GM12892 (cell line): ENCODE data around the gene MYO10.

Experiments
- POLR2A ChIP-seq: IDR thresholded peaks from 2 replicates; pipeline ENCODE4 v1.6.1; 2011; ENCODE audit warnings: low read depth, low read length, control low read depth
- POLR2AphosphoS5 ChIP-seq: IDR thresholded peaks from 2 replicates; pipeline ENCODE4 v1.6.1; 2011; ENCODE audit warnings: low read depth, low read length, control low read depth
- TAF1 ChIP-seq: IDR thresholded peaks from 2 replicates; pipeline ENCODE4 v1.6.1; 2011; ENCODE audit warnings: low read depth, mild to moderate bottlenecking, control low read depth, low read length, borderline replicate concordance

DNA sequence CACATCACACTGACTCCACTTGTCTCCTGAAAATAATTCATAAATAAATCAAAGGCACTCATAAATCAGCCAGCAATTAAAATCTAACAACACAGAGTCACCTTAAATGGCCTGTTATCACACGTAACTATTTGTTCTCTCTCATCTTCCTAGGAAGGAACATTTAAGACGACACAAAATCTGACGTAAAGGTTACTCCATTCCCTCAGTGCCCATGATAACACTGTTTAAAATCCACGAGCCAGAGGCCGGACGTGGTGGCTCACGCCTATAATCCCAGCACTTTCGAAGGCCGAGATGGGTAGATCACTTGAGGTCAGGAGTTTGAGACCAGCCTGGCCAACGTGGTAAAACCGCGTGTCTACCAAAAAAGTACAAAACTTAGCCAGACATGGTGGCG lies 56.4 kb downstream of the MYO10 start:
- TF ChIP-seq POLR2AphosphoS5 (no peak), POLR2A (no peak), TAF1 (no peak)
